Measurements from ENCODE around the gene TMC3. TPM values are rescaled to one million over a fixed set of nuclear protein-coding genes. Genes with fewer than 3 reads are reported as not detected.
"Not testable (repeated sequence)": the region's sequence is repeated elsewhere in the genome, so short reads cannot be mapped to it uniquely, and the experiment has no call there.

The TMC3 gene
- 0.21 and 0.32 TPM in 2 replicates for total RNA-seq
- polyA plus RNA-seq, result 0.20 TPM in 2 replicates

- Histone ChIP-seq H3K27me3 (no peaks in the 10 kb centered on the region), H3K4me1 (ENCODE audit: low read depth) (peaks cover 5% of the 10 kb centered on the region), H3K36me3 (no peaks in the 10 kb centered on the region), H3K4me3 (no peak within 1 kb of the TSS), H3K9me3 (ENCODE audit: low read depth) (no peaks in the 10 kb centered on the region), H3K27ac (no peak within 1 kb of the TSS)
- no peak for TF ChIP-seq CTCF (IDR thresholded peaks at IDR 0.05; ENCODE audit: low read depth, low read length)
- DNase-seq (ENCODE audit: low read depth in 1 of 2, low spot score in 1 of 2), result peak in 1 of 2 donors; percentile 15
Observed at GRCh38 chr15:81373775-81374395, at the start of gene TMC3. TSS of gene TMC3 (minus strand) at chr15:81374213. CDS start at chr15:81374077, 136 bp downstream.

- no peak for DNase-seq (ENCODE audit: low read depth in 1 of 2, low spot score in 1 of 2)
- no peak for TF ChIP-seq CTCF (IDR thresholded peaks at IDR 0.05; ENCODE audit: low read depth, low read length)
- no peak overlapping the region for H3K4me3 ChIP-seq
- H3K27ac ChIP-seq, result no peak overlapping the region
- H3K27me3 ChIP-seq, result no peaks in the 10 kb centered on the region
- H3K36me3 ChIP-seq, result no peaks in the 10 kb centered on the region
- no peaks in the 10 kb centered on the region for H3K4me1 ChIP-seq (ENCODE audit: low read depth)
- no peaks in the 10 kb centered on the region for H3K9me3 ChIP-seq (ENCODE audit: low read depth)
Observed at GRCh38 chr15:81421461-81421860, 47.4 kb upstream of the TMC3 start.

GRCh38 chr15:81419332-81419943 lies 45.4 kb upstream of the TMC3 start:
- Histone ChIP-seq H3K4me1 (ENCODE audit: low read depth) (no peaks in the 10 kb centered on the region), H3K36me3 (no peaks in the 10 kb centered on the region), H3K4me3 (no peak overlapping the region), H3K9me3 (ENCODE audit: low read depth) (no peaks in the 10 kb centered on the region), H3K27ac (no peak overlapping the region), H3K27me3 (no peaks in the 10 kb centered on the region)
- DNase-seq (ENCODE audit: low read depth in 1 of 2, low spot score in 1 of 2), result peak in 1 of 2 donors; percentile 62
- TF ChIP-seq CTCF (IDR thresholded peaks at IDR 0.05; ENCODE audit: low read depth, low read length), result no peak

GRCh38 chr15:81418891-81419290 lies 44.9 kb upstream of the TMC3 start:
- DNase-seq (ENCODE audit: low read depth in 1 of 2, low spot score in 1 of 2), result peak in 1 of 2 donors; percentile 3
- Histone ChIP-seq H3K4me3 (no peak overlapping the region), H3K4me1 (ENCODE audit: low read depth) (no peaks in the 10 kb centered on the region), H3K36me3 (no peaks in the 10 kb centered on the region), H3K9me3 (ENCODE audit: low read depth) (no peaks in the 10 kb centered on the region), H3K27ac (no peak overlapping the region), H3K27me3 (no peaks in the 10 kb centered on the region)
- no peak for TF ChIP-seq CTCF (IDR thresholded peaks at IDR 0.05; ENCODE audit: low read depth, low read length)

GRCh38 chr15:81418444-81418843 lies 44.4 kb upstream of the TMC3 start:
- Histone ChIP-seq H3K27me3 (no peaks in the 10 kb centered on the region), H3K27ac (no peak overlapping the region), H3K4me1 (ENCODE audit: low read depth) (no peaks in the 10 kb centered on the region), H3K4me3 (no peak overlapping the region), H3K9me3 (ENCODE audit: low read depth) (no peaks in the 10 kb centered on the region), H3K36me3 (no peaks in the 10 kb centered on the region)
- no peak for DNase-seq (ENCODE audit: low read depth in 1 of 2, low spot score in 1 of 2)
- no peak for TF ChIP-seq CTCF (IDR thresholded peaks at IDR 0.05; ENCODE audit: low read depth, low read length)

- not testable (repeated sequence) for H3K36me3 ChIP-seq; H3K27me3 ChIP-seq; H3K9me3 ChIP-seq (ENCODE audit: low read depth); H3K4me3 ChIP-seq; DNase-seq (ENCODE audit: low read depth in 1 of 2, low spot score in 1 of 2); H3K27ac ChIP-seq; H3K4me1 ChIP-seq (ENCODE audit: low read depth)
Observed at GRCh38 chr15:81414274-81414968, 40.4 kb upstream of the TMC3 start.
